Islet precursor cell (in vitro differentiated cells): ENCODE measurements around the gene PKD2.
"Not testable (repeated sequence)": the region's sequence is repeated elsewhere in the genome, so short reads cannot be mapped to it uniquely, and the experiment has no call there.

ENCODE experiments used
- DNase-seq: peaks from one replicate; pipeline ENCODE4 v3.0.0-alpha.2; 2018

Gene PKD2

DNA sequence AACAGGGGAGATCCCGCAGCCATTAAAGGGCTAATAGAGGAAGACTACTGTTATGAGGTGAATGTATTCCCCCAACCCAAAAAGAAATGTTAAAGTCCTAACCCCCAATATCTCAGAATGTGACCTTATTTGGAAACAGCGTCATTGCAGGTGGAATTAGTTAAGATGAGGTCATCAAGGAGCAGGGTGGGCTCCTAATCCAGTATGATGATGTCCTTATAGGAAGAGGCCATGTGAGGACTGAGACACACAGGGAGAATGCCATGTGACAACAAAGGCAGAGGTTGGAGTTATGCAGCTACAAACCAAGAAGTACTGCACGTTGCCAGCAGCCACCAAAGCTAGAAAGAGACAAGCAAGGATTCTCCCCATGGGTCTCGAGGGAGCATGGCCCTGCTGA, 17.7 kb upstream of the PKD2 start:
- DNase-seq: no peak

DNA sequence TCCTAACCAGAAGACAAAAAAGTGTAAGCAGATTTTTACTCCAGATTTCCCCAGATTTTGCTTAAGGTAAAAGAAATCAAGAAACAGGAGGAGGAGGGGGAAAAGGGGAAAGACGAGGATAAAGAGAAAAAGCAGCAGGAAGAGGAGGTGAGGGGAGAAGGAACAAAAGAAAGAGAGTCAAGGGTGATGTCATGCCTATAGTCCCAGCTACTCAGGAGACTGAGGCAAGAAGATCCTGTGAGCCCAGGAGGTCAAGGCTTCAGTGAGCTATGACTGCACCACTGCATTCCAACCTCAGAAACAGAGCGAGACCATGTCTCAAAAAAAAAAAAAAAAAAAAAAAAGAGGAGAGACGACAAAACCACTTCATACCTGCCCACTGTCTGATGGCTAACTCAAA, 12.0 kb upstream of the PKD2 start:
- DNase-seq: no peak

DNA sequence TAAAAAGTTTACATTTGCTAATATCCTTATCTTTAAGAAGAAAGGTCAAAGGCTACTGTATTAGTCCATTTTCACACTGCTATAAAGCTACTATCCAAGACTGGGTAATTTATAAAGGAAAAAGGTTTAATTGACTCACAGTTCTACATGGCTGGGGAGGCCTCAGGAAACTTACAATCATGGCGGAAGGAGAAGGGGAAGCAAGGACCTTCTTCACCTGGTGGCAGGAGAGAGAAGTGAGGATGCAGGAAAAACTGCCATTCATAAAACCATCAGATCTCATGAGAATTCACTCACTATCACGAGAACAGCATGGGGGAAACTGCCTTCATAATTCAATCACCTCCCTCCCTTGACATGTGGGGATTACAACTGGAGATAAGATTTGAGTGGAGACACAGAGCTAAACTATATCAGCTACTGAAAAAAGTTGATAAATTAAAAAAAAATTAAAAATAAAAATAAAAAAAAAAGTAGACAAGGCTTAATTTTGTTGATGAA, 8.2 kb upstream of the PKD2 start:
- not testable (repeated sequence) for DNase-seq

DNA sequence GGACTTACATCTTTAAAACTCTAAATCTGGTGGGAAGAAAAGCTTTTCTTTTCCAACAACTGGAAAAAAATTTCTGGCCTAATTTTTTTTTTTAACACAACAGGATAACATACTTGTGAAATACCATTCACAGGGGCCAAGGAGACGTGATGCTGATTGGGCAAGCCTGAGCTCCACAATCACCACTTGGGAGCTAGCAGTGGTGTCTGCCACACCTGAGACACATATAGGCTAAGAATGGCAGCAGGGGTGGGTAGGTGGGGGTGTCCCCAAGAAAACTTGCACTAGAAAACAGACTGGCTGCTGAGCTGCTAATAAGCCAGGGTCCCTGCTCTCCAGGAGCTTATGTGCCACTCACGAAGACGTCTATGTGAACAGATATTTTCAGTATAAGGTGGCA, 5.6 kb upstream of the PKD2 start:
- DNase-seq: no peak

DNA sequence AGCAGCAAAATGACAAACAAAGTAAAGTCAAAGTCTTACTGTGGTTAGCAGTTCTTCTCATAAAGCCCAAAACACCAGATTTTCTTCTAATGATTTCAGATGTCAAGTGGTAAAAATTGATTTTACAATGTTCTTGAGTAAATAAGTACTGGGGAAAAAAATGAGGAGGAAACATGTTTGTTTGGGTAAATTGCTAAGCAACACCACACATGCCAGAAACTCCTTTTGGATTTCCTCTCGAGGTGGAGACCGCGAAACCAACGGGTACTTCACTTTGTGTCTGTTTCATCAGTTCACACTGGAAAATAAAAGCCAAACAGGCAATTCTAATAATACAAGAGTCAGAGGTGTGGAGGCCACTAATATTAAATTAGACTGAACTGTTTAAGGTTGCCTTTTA, 4.6 kb upstream of the PKD2 start:
- DNase-seq: no peak

DNA sequence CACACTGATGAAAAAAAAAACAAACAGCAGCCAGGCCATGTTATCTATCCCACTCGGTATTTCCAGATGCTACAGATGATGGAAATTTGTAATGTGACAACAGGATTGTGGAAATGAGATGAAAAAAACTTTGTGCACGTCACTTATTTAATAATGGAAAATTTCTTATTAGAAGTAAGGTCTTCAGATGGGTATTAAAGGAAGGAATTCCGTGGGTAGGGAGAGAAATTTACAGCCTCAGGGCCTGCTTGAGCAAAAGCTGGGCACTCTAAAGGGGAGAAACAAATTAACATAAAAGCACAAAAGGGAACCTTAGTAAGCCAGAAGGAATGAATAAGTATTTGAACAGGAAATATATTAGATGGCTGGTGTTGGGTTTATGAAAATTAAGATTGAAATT, 4.2 kb upstream of the PKD2 start:
- no peak for DNase-seq

DNA sequence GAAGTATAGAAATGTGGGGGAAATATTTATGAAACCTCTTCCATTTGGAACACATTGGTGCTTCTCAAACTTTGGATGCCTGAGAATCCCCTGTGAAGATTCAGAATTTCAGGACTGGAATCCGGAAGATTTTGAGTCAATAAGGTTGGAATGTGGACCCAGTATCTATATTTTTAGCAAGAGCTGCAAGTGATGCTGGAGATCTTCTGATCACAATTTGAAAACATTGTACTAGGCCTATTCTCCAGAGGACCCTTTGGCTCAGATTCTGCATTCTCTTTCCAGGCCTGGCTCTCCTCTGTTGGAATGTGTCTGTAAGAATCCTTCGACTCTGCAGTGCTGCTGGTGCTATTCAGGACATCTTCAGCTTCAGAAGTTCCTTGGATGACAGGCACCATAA, 2.4 kb upstream of the PKD2 start:
- no peak for DNase-seq

DNA sequence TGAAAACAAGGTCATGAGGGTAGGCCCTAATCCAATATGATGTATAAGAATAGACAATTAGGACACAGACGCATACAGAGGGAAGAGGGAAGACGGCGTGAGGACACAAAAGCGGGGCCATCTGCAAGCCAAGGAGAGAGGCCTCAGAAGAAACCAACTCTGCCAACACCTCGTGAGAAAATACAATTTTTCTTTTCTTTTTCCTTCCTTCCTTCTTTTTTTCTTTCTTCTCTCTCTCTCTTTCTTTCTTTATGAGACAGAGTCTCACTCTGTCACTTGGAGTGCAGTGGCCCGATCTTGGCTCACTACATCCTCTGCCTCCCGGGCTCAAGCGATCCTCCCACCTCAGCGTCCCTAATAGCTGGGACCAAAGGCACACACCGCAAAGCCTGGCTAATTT, 1.5 kb upstream of the PKD2 start:
- no peak for DNase-seq

DNA sequence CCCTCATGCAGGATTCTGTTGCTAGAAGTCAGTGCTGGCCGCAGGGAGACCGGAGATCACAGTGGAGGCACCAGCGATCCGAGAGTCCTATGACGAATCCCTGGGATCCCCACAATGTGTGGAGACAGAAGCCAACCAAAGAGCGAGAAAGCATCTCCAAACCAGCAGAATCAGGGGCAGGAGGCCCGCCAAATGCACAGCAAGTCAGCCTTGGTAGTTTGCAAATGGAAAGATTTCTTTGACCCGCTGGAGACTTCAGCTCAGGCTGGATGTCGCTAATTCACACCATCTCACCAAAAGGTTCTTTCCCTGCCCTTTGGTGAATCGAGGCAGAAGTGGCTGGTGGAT, 505 bp upstream of the PKD2 start:
- DNase-seq: no peak

DNA sequence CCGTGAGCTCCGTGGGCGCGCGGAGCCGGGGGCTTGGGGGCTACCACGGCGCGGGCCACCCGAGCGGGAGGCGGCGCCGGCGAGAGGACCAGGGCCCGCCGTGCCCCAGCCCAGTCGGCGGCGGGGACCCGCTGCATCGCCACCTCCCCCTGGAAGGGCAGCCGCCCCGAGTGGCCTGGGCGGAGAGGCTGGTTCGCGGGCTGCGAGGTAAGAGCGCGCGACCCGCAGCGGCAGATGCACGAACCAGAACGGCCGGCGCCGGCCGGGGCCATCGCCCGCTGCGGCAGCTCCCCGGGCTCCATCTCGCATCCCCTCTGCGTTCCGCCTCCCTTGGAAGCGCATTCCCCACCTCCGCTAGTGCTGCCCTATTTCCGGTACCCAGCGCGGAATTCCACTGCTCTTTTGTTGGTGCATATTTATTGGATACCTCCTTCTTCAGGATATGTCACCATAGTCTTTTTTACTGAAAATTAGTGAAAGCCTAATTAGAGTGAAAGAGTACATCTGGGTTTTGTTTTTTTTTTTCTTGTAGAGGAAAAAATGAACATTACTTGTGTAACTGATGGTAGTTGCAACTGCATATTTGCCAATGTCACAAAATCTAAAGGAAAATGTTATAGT, 797 bp downstream of the PKD2 start:
- peak; percentile 72 for DNase-seq

DNA sequence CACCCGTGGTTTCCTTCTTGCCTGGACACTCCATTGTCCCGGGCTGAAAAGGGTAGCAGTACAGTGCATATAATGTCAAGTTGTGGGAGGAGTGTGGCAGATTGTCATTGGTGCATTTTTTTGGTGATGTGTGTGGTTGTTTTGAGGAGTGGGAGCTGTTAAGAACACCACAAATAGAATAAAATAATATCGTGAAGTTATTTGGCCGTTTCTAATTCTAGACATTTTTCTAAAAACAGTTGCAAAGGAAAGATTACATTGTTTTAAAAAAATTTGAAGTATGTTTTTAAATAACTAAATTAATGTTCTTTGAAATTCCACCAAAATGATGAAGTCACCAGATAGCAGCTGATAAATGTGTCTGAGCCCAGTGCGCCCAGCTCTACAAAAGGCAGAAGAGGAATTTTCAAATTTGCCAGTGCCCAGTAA, 1.3 kb downstream of the PKD2 start:
- DNase-seq: no peak

DNA sequence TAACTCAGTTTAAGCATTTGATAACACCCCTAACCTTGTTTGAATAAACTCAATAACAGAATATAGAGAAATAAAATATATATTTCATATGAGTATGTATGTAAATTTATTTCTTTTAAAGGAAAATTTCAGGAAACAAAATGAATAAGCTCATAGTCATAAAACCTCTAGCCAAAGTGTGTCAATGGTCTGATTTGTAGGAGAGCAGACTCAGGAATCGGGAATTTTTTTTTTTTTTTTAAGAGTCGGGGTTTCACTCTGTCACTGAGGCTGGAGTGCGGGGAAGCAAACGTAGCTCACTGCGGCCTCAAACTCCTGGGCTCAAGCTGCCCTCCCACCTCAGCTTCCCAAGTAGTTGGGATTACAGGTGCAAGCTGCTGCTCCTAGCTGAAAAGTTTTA, 2.4 kb downstream of the PKD2 start:
- DNase-seq: no peak

DNA sequence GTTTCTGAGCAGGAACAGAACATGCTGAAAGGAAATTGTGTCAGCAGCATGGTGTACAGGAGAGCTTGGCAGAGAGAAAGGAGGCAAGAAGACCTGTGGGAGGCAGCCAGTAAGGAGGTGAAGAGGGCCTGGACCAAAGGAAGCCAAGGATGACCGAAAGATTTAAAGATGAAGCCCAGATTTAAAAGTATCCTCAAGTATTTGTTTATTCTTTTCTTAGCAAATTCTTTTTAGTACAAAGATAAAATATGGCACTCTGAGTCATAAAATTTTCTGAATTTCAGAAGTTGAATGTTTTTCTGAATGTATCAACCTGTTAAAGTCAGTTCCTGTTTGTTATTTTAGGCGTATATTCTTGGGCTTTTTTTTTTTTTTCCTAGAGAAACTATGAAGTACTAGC, 3.5 kb downstream of the PKD2 start:
- no peak for DNase-seq

DNA sequence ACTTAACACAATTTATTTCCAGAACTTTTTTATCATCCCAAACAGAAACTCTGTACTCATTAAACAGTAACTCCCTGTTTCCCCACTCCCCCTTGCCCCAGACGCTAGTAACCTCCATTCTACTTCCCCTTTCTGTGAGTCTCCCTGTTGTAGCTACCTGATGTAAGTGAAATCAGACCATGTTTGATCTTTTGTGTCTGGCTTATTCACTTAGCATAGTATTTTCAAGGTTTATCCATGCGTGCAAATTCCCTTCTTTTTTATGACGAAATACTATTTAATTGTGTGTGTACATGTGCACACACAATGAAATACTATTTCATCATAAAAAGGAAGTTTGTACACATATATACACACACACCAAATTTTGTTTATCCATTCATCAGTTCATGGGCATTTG, 5.2 kb downstream of the PKD2 start:
- DNase-seq: no peak

DNA sequence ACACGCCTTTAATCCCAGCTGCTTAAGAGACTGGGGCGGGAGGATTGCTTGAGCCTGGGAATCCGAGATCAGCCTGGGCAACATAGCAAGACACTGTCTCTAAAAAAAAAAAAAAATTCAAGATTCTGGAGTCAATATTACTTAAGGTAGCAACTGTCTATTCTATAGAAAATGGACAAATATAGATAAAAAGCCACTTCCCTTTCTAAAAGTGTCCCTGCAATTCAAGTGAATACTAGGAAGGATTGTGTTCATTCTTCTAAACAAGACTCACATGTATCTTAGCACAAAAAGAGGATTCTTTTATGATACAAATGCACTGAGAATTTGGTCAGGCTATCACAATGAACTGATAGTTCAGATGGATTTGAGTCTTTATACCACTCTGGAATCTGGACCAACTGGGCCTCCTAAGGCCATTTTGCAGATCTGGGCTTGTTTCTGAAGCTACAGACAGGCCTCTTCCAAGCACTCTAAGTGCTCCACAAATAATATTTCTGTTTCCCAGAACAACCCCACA, 7.0 kb downstream of the PKD2 start:
- DNase-seq: no peak

DNA sequence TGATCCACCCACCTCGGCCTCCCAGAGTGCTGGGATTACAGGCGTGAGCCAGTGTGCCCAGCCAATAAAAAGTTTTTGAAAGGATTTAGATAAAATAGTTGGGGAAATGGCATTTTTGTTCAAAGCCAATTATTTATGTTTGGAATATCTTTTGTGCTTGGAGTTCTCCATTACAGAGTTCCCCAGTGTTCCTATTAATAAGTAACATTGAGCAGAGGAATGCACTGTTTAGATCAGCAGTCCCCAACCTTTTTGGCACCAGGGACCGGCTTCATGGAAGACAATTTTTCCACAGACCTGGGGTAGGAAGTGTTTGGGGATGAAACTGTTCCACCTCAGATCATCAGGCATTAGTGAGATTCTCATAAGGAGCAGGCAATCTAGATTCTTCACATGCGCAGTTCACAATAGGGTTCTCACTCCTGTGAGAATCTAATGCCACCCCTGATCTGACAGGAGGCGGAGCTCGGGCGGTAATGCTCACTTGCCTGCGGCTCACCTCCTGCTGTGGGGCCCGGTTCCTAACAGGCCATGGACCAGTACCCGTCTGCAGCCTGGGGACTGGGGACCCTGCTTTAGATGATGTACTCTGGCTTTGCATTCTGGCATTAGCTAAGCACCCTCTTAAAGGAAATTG, 8.3 kb downstream of the PKD2 start:
- DNase-seq: no peak

DNA sequence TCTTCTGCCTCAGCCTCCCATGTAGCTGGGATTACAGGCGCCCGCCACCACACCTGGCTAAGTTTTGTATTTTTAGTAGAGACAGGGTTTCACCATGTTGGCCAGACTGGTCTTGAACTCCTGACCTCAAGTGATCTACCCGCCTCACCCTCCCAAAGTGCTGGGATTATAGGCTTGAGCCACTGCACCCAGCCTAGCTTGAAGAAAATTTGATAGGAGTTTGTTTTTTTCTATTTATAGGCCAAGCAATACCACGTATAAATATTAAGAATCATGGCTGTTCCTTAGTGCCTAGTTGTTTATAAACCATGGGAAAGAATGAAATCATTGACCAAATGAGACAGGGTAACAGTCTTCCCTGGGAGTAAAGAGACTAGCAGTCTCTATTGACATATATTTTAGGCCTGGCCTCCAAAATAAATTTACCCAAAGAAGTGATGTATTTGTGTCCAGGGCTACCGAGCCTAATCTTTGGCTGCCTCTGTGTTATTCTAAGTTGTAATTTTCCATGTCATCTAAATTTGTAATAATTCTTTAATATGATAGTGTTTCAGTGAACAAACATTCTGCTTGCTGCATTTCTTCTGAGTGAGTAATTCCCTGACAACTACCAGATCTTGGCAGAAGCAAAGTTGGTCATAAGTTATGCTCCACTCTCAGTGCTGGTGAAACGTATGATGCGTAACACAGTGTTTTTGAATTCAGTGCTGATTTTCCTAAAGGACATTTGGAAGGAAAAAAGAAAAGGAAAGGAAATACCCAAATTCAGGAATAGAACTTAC, 10.3 kb downstream of the PKD2 start:
- DNase-seq: no peak

DNA sequence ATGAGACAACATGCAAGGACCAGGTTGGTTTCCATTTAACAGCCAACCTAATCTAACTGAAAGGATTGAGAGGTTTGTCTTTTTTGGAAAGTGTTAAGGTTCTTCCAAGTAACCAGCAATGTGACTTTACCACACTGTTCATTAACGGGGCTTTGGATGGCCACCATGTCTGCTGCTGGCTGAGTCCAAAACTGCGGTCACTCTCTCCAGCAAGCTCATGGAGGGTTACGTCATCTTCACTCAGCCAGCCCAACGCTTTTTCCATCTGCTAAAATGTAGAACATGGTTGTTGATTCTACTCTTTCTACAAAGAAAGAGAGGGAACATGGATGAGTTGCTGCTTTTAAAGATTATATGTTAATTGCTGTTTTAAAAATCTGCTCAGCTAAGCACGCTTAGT, 11.0 kb downstream of the PKD2 start:
- no peak for DNase-seq

DNA sequence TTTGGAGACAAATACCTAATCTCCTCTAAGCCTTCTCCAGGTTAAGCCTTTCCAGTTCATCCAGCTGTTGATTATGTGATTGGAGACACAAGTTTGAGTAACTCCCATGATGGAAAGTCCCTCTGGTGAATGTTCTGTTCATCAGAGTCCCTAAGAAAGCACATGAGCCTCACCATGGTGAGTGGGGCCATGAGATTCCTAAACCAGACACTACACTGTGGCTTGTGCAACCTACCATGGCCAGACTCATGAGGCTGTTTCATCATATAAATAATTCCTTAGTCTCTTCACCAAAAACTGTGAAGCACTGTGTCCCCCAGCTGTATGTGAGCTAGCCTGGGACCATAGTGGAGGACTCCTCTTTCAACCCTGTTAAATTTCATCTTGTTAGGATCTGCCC, 14.4 kb downstream of the PKD2 start:
- DNase-seq: no peak

DNA sequence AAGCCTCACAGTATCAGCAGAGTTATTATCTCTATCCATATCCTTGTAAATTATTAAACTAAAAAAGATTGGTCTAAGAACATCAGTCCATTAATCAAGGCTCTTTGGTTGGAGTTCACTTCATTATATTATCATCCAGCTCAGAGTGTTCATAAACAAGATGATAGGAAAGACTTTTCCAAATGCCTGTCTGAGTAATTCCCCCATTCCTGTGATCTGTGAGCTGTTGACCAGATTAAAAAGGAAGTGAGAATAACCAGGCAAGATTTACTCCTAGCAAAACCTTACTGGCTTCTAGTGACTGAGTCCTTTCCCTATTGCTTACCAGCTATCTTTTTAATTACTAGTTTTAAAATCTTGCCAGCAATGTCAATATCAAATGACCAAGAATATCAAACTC, 14.9 kb downstream of the PKD2 start:
- DNase-seq: no peak

DNA sequence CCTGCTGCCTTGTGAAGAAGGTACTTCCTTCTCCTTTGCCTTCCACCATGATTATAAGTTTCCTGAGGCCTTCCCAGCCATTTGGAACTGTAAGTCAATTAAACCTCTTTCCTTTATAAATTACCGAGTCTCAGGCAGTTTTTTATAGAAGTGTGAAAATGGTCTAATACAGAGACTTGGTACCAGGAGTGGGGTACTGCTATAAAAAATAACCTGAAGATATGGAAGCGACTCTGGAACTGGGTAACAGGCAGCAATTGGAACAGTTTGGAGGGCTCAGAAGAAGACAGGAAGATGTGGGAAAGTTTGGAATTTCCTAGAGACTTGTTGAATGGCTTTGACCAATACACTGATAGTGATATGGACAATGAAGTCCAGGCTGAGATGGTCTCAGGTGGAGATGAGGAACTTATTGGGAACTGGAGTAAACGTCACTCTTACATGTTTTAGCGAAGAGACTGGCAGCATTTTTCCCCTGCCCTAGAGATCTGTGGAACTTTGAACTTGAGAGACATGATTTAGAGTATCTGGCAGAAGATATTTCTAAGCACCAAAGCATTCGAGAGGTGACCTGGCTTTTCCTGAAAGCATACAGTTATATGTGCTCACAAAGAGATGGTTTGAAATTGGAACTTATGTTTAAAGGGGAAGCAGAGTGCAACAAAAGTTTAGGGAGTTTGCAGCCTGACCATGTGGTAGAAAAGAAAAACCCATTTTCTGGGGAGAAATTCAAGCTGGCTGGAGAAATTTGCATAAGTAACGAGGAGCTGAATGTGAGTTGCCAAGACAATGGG, 18.6 kb downstream of the PKD2 start:
- not testable (repeated sequence) for DNase-seq

DNA sequence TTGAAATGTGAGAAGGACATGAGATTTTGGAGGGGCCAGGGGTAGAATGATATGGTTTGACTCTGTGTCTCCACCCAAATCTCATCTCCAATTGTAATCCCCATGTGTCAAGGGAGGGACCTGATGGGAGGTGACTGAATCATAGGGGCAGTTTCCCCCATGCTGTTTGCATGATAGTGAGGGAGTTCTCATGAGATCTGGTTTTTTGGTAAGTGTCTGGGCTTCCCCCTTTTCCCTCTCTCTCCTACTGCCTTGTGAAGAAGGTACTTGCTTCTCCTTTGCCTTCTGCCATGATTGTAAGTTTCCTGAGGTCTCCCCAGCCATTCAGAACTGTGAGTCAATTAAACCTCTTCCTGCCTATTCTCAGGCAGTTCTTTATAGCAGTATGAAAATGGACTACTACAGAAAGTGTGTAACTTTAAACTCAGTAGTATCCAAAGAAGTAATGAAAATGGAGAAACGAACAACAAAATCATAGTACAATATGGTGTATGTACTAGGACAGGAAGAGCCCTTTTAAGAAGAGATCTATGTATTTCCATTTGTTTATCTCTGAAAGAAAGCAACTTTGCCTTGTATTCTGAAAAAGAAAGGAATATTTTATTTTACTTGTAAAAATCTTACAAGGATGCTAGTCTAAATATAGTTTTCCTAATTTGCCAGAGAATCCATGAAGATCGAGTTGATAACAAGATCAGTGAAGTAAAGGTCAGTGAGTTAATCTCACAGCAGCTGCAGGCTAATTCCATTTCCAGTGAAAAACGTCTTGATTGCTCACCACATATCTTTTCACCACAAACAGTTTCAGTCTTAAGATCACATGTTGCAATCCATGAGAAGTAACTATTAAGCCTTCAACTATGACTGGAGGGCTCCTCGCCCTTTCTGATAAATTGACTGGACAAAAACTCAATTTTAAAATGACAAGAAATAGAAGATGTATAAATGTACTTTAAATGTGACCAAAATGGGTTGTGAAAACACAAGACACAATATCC, 20.5 kb downstream of the PKD2 start:
- DNase-seq: no peak
